NCI-H748 (cell line): Measurements from ENCODE around the gene SERTAD2.

Experiments used
- DNase-seq: peaks from one replicate; lab custom pipeline; 2025; ENCODE audit not compliant: unreplicated experiment; lab: John Stamatoyannopoulos, UW

SERTAD2 gene

DNA sequence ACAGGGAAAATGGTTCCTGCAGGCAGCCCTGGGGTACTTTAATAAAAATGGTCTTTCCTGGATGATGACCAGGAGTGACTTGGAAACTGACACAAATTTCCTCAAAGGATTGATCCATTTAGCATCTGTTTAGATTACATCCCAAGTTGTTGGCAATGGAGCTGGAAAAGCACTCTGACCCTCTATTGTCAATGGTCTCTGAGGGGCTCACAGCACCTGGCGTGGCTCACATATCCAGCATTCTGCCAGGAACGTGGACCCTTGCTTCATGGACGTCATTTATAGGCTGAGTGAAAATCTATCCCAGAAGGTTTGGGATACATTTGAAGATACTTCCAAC lies 43.8 kb downstream of the SERTAD2 start:
- no peak for DNase-seq

DNA sequence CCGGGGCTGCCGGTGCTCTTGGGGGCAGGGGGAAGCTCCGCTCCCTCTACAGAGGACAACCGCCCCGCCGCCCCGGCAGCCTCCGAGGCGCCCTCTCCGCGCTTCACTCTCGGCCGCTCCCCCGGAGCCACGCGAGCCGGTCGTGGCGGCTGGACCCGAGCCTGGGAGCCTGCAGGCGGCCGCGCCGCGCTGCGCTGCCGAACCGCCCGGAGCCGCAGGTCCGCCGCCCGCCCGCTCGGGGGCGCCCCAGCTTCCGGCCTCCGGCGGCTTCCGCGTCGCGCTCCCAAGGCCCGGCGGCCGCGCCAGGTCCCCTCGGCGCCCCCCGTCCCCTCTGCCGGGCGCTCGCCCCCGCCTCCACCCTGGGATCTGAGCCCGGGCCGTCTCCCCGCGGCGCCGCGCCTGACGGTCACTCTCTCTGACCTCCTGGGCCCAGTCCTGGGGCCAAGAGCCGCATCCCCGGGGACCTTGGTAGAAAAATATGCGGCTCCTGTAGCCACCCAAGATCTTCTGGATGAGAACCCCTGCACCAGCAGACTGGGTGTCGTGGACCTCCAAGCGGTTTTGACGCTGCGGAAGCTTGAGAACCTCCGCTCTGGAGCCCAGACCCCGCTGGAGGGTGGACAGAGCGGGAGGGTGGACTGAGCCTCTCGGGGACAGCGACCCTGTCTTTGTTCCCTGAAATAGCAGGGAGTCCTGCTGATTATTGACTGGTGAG lies 44.3 kb downstream of the SERTAD2 start:
- peak; percentile 43 for DNase-seq

DNA sequence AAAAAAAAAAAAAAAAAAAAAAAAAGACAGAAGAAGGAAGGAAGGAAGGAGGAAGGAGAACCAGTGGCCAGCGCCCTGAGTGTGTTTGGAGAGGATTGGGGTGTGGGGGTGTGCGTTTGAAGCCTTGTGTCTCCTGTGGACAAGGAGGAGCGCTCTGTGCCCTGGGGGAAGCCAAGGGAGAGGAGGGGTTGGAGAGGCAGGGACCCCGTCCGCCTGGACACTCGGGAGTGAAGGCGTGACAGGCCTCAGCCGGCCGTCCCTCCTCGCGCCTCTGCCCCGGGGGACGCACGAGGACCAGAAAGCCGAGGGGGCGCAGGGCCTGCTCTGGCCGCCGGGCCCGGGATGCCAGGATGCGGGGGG lies 44.9 kb downstream of the SERTAD2 start:
- no peak for DNase-seq

DNA sequence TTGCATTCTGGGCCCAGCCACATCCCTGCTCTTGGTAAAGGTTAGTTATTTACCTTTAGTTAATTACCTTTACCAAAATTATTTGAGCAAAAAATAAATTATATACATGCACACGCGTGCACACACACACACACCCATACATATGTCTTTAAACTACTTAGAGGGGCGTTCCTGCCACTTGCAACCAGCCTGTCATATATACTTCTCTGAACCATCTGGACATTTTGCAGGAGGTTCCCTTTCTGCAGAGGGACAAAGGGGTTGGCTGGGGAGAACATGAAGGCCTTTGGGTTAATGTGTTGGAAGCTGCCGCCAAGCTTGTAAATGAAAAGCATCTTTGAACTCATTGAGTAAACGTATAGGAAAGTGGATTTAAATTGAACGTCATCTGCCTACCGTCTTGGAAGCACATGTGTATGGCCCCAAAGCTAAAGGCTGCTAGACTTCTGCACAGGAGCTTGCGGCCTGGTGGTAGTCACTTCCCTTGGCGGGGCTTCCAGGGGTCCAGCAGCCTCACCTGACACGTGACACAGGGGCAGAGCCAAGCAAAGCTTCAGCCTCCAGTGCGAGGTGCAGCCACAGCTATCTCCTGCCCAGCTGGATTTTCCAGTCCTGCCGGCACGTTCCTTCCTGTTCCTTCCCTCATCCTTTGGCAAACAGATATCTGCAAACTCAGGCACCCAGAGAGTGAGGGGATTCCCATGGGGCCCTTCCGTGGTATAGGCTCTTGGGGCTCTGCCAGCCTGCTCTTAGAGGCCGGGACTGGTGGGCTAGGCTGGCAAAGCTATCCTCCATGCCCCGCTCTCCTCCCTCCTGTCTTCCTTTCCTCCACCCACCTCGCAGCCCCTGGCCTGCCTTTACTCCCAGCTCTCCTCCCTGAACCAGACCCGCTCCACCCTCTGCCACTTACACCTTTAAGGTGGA lies 46.1 kb downstream of the SERTAD2 start:
- no peak for DNase-seq

DNA sequence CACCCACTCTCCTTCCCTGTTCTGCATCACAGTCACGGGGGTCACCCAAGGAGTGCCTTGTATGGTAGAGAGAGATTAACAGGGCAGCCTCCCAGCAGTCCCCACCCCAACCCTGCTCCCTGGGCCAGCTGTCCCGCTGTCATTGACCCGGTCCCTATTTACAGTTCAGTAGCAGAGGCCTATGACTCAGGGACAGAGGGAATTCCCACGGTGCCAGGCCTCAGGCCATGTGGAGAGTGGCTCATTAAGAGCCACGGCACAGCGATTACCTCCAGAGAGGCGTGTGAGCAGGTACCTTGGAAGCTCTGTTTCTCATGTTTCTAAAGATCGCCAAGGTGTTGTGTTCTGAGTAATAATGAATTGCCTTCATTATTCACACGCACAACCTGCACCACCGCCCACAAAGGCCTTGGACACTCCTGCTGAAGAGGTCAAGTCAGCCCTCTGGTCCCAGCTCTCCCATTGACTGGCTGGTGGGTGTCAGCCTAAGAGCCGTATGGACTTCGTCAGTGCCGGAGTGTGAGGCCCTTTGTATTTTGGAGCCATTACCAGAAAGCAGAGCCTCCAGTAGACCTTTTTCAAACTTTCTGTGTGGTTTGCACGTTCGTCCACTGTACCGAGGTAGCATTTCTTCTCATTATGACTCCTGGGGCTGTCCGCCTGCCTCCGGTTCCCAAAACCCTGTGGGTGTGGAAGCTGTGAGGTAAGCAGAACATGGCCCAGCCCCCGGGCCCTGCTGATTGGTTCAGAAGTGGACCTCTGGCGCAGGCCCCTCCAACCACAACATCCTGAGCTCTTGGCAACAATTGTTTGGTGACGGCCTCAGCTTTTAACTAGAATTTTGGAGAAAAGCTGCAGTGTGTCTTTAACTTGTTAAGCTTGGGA lies 47.0 kb downstream of the SERTAD2 start:
- no peak for DNase-seq

DNA sequence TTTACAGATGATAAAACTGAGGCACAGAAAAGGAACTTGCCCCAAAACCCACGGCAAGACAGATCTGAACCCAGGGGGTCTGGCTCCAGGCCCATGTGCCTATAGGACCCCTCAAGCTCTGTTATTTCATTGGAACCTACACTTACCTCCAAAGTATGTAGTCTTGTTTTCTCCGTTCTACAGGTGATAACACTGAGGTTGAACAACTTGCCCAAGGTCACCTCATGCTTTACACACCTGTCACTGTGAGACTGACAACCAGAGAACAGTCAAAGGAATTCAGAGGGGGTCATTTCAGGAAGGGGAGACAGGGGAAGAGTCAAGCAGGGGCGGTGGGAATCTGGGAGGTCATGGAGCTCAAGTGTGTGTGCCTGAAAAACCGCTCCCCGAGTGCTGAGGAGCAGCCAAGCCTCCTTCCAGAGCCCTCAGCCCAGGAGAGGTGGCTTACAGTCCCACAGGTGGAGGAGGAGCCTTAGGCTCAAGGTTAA lies 47.7 kb downstream of the SERTAD2 start:
- DNase-seq = no peak

DNA sequence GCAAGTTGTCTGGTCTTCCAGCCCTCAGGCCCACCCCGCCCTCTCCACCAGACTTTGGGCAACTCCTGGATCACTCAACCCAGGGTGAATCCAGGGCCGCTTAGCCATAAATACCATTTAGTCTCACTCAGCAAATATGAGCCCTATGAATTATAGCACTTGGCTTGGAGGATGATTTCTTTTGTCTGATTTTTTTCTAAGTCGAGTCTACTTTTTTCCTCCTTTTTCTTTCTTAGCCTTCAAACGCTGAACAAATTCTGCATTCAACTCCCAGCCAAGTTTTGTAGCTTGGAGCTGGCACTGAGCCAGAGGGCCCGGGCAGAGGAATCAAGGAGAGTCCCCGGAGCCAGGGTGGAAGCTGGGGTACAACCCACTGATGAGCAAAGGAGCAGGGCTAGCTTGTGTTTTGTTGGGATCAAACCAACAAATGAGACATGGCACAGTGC lies 48.7 kb downstream of the SERTAD2 start:
- DNase-seq = no peak

DNA sequence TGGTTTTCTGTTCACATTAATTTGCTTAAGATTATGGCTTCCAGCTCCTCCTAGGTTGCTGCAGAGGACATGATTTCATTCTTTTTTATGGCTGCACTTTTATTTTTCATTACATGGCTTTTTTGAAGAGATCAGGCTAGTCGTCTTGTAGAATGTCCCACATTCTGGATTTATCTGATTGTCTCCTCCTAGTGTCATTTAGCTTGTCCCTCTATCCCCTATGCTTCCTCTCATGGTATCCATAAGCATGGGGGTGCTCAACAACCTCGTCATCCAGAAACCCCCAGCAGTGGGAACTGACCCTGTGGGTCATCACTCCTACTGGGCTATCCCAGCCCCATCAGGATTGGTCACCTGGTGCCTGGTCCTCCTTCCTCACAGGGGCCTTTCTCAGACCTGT lies 49.6 kb downstream of the SERTAD2 start:
- no peak for DNase-seq

DNA sequence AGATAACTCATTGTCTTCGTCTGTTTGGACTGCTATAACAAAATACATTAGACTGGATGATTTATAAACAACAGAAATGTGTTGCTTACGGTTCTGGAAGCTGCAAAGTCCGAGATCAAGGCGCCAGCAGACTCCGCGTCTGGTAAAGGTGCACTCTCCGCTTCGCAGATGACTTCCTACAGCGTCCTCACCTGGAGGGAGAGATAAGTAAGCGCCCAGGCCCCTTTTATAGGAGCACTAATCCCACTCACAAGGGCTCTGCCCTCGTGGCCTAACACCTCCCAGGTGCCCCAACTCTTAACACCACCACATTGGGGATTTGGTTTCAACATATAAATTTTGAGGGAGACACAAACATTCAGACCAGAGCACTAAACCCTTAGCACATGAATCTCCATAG lies 51.3 kb downstream of the SERTAD2 start:
- no peak for DNase-seq

DNA sequence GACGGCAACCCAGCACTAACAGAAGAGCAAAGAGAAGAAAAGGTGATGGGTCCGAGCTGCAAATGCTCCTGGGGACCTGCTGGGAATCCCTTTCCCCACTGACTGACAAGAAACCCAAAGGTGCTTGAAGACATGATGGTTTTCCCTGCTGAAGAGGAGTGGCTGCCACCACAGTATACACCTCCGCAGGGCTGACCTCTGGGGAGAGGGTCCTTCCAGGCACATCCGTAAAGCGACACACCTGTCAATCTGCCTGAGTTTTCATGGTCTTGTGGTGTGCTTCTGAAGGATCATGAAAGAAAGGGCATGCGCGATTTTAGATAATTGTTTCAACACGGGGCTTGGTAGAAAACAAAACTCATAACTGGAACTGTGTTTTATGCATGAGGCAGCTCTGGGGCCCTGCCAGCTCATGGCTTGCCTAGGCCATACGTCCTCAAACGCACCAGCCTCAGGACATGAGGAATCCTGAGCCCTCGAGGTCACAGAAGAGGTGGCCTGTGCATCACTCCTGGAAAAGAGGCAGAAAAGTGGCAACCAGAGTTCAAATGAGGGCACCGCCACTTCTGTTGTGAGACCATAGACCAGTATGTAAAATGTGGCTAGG lies 51.8 kb downstream of the SERTAD2 start:
- DNase-seq = no peak

DNA sequence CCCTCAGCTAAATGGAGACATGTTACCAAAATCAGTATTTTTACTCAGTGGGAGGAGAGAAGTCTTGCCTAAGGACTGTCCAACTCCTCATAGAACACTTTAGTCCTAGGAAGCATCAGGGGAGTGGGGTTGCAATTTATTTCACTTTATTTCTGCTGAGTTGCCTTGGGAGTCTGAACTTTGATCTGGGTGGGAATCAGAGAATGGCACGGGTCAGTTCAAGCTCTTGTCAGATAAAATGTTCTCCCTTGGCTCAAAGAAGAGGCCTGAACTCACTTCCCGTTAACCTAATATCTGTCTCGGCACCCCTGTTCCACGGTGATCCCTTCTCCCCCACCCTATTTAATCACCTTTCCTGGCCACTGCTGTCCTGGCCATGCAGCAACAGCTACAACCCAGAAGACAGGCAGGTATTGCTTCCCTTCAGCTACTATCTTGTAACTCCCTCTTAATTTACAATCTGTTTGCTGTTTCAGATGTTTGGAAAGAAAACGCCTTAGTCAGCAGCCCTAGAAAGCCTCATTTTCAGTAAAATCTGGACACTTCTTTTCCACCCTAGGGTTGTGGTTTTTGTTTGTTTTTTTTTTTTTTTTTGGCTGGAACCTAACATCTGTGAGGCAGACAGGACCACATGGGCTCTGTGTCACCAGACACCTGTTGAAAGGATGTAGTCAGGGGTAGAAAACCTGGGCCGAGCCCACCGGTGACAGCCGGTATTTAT lies 52.5 kb downstream of the SERTAD2 start:
- DNase-seq = no peak

DNA sequence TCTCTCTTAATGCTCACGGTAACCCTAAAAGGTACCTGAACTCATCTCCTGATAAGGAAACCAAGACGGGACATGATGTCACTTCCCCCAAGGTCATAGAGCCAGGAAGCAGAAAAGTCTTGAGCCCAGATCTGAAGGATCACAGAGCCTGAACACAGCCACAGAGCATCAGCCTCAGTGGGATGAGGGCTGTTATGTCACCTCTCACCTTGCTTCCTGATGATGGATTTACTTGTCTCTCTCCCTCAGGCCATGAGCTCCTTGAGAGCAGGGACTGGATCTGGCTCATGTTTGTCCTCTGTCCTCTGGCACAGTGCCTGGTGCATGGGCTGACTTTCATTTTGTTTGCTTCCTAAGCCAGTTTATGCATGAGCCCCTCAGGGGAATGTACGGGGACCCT lies 54.2 kb downstream of the SERTAD2 start:
- DNase-seq = no peak

DNA sequence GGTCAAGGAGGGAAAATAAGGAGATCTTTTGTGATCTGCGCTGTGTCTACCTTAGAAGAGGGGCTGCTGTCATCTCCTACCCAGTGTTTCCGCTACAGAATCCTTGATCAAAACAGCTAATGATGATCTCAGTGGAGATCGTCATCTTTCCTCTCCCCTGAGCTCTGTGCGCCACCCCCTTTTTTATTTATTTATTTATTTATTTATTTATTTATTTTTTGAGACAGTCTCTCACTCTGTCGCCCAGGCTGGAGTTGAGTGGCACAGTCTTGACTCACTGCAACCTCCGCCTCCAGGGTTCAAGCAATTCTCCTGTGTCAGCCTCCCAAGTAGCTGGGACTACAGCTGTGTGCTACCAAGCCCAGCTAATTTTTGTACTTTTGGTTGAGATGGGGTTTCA lies 55.5 kb downstream of the SERTAD2 start:
- no peak for DNase-seq

DNA sequence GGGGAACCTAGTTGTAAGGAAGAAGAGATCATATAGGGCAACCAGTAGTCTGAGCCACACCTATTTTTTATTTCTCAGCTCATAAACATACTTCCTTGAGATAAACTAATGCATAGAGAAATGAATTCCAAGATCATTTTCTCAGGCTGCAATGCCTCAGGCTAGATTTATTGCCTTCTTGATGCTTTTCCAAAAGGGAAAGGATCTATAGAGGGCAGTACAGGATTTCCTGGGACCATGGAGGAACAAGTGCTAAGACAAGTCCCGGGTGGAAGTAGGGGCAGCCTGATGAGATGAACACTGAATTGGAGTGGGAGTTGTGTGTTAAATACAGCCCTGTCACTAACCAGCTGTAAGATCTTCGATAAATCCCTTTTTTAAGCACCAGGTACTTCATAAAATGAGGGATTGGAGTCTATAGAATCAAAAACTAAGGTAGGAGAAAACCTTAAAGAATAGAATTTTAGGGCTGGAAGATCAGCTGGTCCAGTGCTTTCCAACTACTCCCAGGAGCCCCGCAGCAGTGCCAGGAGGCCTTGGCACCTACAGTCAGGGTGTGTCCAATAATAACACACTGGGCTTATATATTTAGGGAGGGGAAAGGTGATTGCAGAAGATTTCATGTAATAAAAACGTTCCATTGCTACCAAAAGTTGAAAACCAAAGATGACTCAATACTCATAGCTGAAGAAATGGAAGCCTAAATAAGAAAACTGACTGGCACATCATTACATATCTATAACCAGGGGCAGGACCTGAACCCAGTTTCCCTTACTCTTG lies 58.1 kb downstream of the SERTAD2 start:
- DNase-seq = no peak

DNA sequence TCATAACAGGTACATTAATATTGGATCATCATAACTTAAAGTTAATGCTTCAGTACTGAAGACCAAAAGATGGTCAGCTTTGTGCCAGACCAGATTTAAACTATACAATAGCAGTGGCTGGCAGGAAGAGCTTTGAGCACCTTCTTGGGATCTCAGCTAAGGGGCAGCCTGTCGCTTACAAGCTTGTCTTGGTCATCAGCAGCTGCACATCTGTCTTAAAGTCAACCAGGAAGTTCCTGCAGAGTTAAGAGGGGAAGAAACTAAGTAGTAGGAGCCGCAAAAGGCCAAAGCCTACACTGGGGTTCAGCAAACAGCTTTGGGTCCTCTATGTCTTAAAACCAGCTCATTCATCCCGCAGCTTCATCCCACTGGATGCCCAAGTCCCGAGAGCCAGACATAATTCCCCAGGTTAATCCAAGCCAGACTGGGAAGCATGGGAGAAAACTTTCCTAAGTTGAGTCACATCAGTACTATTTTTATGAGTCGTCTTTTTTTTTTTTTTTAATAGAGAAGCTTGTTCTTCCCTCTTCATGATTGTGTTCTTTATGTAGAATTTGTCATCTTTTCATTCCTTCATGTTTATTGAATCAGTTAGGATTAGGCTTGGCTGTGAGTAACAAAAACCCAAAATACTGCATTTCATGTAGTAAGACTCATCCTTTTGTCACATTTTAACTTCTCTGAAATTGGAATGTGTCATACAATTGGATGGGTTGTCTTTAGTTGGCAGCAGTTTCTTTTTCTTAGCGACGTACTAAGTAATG lies 59.3 kb downstream of the SERTAD2 start:
- no peak for DNase-seq

DNA sequence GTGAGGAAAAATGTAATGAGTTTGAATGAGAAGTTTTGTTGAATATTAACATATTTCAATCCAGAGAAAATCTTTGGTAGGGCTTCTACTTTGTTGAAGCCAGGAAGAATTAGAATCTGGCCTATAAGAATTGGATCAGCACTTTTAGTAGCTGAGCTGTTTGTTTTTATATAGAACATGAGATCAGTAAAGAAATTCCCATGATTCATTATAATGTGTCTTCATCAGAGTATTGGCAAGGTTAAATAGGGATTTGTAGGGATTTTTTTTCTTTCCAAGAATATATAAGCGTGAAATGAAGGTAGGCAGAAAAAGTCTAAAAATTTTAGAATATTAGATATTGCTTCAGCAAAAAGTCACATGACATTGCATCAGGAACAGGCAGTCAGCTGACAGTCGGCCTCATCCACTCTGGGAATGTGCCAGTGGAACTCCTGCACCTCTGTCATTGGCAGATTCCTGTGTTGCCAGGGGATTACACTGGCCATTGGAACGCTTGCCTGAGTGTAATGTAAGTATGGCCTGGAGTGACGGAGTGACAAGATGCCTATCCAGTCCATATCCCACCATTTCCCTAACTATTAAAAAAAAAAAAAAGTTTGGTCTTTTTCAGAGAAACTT lies 60.6 kb downstream of the SERTAD2 start:
- no peak for DNase-seq

DNA sequence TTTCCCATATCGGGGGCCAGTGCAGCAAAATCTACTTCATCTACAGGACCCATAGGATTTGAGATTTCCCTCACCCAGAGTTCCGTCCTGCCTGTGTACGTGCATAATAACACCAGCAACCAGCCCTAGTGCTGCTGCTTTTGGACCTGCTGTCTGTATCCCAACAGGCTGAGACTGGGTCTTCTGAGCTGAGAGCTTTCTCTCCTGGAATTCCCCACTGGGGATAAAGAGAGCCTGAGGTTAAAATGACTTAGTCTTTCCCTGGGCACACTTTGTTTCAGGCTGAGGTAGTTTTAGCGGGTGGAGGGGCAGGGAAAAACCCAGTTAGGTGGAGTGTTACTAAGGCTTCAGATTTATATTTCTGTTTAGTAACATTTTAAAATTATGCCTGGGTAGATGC lies 62.5 kb downstream of the SERTAD2 start:
- DNase-seq = no peak

DNA sequence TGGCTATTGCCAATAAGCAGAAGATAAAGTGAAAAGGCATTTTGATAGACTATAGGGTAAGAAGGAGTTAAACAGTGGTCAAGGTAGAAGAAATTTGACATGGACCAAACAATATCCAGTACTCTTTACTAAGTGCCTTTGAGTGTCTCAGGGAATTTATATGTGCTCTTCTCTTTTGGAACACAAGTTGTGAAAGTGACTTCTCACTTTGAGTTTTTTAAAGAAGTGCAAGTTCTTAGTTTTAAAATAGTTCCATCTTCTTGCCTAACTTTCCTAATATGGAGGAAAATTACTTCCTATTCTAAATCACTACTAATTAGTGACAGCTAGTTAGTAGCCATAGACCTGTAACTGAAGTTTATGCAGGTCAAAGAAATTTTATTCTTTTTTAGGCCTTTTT lies 66.2 kb downstream of the SERTAD2 start:
- no peak for DNase-seq
